Panc1 (cell line): Measurements from ENCODE around the gene VDR.

Experiments
- CTCF ChIP-seq: fragments of 450-650 bp; IDR thresholded peaks from 2 replicates; pipeline ENCODE4 v1.5.1; 2017; ENCODE audit warnings: mild to moderate bottlenecking
- POLR2AphosphoS5 ChIP-seq: IDR thresholded peaks from 2 replicates; pipeline ENCODE4 v1.6.1; 2012; ENCODE audit warnings: mild to moderate bottlenecking, low read depth, low read length, moderate library complexity
- TF ChIP-seq, protein P1 (sequence below), 2 experiments: IDR thresholded peaks; 2 replicates each; pipeline ENCODE4 v1.6.1; 2011 to 2012; ENCODE audit warnings: low read depth in 2 of 2, control low read depth in 1 of 2, low read length in 1 of 2, mild to moderate bottlenecking in 1 of 2, moderate library complexity in 1 of 2; ENCODE audit not compliant: insufficient read depth in 1 of 2

DNA sequence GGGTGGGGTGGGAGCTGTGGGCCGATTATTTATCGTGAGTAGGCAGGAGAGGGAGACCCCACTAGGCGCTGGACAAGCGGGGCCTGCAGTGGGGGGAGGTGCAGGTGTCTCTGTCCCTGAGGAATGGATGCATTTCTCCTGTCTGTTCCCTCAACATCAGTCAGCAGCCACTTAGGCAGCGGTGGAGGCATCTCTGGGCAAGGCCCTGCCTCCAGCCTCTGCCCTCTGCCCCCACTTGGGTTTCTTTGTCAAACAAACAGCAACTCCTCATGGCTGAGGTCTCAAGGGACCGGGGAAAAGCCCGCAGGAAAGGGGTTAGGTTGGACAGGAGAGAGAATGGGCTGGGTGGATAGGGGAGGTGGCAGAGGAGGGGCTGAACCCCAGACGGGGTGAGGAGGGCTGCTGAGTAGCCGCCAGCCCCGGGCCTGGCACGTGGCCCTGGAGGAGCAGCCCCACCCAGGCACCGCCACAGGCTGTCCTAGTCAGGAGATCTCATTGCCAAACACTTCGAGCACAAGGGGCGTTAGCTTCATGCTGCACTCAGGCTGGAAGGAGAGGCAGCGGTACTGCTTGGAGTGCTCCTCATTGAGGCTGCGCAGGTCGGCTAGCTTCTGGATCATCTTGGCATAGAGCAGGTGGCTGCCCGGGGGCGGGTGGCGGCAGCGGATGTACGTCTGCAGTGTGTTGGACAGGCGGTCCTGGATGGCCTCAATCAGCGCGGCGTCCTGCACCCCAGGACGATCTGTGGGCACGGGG, 60.4 kb downstream of the VDR start:
- TF ChIP-seq CTCF (no peak), POLR2AphosphoS5 (no peak)
- TF ChIP-seq, protein P1, sequence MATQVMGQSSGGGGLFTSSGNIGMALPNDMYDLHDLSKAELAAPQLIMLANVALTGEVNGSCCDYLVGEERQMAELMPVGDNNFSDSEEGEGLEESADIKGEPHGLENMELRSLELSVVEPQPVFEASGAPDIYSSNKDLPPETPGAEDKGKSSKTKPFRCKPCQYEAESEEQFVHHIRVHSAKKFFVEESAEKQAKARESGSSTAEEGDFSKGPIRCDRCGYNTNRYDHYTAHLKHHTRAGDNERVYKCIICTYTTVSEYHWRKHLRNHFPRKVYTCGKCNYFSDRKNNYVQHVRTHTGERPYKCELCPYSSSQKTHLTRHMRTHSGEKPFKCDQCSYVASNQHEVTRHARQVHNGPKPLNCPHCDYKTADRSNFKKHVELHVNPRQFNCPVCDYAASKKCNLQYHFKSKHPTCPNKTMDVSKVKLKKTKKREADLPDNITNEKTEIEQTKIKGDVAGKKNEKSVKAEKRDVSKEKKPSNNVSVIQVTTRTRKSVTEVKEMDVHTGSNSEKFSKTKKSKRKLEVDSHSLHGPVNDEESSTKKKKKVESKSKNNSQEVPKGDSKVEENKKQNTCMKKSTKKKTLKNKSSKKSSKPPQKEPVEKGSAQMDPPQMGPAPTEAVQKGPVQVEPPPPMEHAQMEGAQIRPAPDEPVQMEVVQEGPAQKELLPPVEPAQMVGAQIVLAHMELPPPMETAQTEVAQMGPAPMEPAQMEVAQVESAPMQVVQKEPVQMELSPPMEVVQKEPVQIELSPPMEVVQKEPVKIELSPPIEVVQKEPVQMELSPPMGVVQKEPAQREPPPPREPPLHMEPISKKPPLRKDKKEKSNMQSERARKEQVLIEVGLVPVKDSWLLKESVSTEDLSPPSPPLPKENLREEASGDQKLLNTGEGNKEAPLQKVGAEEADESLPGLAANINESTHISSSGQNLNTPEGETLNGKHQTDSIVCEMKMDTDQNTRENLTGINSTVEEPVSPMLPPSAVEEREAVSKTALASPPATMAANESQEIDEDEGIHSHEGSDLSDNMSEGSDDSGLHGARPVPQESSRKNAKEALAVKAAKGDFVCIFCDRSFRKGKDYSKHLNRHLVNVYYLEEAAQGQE (IDR thresholded peaks at IDR 0.05; ENCODE audit: insufficient read depth in 1 of 2, low read depth in 2 of 2, low read length in 1 of 2): no peak
